ENCODE measurements around the gene KIRREL1.

KIRREL1 gene

GRCh38 chr1:158021721-158022120, 28.3 kb downstream of the KIRREL1 start:
- no peak for TF ChIP-seq CTCF (IDR thresholded peaks at IDR 0.05; ENCODE audit: control extremely low read depth, extremely low read depth, low read depth, missing control alignments)
- CTCF ChIA-PET: no interaction called here

GRCh38 chr1:158022554-158023312, 29.3 kb downstream of the KIRREL1 start:
- ChIA-PET POLR2A (no interaction called here), CTCF (no interaction called here)
- DNase-seq (ENCODE audit: extremely low spot score): no peak
- TF ChIP-seq CTCF (IDR thresholded peaks at IDR 0.05; ENCODE audit: control extremely low read depth, extremely low read depth, low read depth, missing control alignments): no peak

More at GRCh38 chr1:158021721-158022120, 28.3 kb downstream of the KIRREL1 start:
- POLR2A ChIA-PET: no interaction called here
- no peak for DNase-seq (ENCODE audit: extremely low spot score)

- CTCF ChIA-PET: interaction anchor here (0.7 kb wide), 1 partner anchor 9 kb away, joined by 3 read pairs; no protein-coding TSS in a partner anchor
- TF ChIP-seq CTCF (IDR thresholded peaks at IDR 0.05; ENCODE audit: control extremely low read depth, extremely low read depth, low read depth, missing control alignments): no peak
- DNase-seq (ENCODE audit: extremely low spot score): no peak
- POLR2A ChIA-PET: no interaction called here
Measured at GRCh38 chr1:158024737-158025136, 31.3 kb downstream of the KIRREL1 start.

GRCh38 chr1:158025576-158026230, 32.3 kb downstream of the KIRREL1 start:
- TF ChIP-seq CTCF (IDR thresholded peaks at IDR 0.05; ENCODE audit: control extremely low read depth, extremely low read depth, low read depth, missing control alignments): no peak
- POLR2A ChIA-PET: no interaction called here
- CTCF ChIA-PET: interaction anchor here (1.2 to 1.8 kb wide), 2 partner anchors 8 to 20 kb away, joined by 3 read pairs; no protein-coding TSS in a partner anchor
- DNase-seq (ENCODE audit: extremely low spot score): no peak

GRCh38 chr1:158026651-158027050, 33.2 kb downstream of the KIRREL1 start:
- ChIA-PET CTCF (interaction anchor here (1.2 to 1.8 kb wide), 2 partner anchors 9 to 21 kb away, joined by 3 read pairs; no protein-coding TSS in a partner anchor), POLR2A (no interaction called here)
- no peak for DNase-seq (ENCODE audit: extremely low spot score)
- TF ChIP-seq CTCF (IDR thresholded peaks at IDR 0.05; ENCODE audit: control extremely low read depth, extremely low read depth, low read depth, missing control alignments): no peak

- ChIA-PET CTCF (interaction anchor here (1.0 to 1.6 kb wide), 2 partner anchors 27 to 35 kb away, joined by 3 to 4 read pairs; no protein-coding TSS in a partner anchor), POLR2A (no interaction called here)
- TF ChIP-seq CTCF (IDR thresholded peaks at IDR 0.05; ENCODE audit: control extremely low read depth, extremely low read depth, low read depth, missing control alignments): no peak
- DNase-seq (ENCODE audit: extremely low spot score): no peak
Measured at GRCh38 chr1:158027508-158027907, 34.1 kb downstream of the KIRREL1 start.
